HG02981 (cell line): ENCODE measurements around the gene MAML3.

Experiments used
- ATAC-seq: cut with Tn5 transposase; IDR thresholded peaks from one replicate; pipeline ENCODE4 v1.9.1; 2021; ENCODE audit warnings: mild to moderate bottlenecking, moderate library complexity; ENCODE audit not compliant: unreplicated experiment

The MAML3 gene

GRCh38 chr4:139934708-139935195 lies 219.2 kb downstream of the MAML3 start:
- ATAC-seq: no peak

DNA sequence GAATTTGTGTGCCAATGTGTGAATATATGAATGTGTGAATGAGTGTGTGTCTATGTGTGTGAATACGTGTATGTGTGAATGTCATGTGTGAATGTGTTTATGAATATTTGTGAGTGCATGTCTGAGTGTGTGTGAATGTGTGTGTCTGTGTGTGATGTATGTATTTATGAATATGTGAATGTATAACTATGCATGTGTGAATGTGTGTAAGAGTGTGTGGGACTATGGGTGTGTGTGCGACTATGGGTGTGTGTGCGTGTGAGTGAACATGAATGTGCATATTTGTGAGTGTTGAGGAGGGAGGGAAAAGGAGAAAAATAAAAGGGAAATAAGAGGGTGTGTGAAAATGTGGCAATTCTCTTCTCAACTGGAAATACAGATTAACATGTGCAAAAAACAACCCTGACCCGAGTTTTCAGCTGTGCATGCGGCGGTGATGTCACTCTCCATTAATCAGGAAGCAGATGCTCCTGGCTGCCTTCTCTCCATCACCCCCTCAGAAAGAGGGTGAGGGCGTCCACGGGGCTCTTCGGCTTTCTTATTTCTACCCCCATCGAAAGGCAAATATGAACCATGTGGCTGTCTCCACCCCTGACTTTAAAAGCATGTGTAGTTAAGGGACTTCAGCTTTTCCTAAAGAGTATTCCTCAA lies 219.8 kb downstream of the MAML3 start:
- no peak for ATAC-seq

DNA sequence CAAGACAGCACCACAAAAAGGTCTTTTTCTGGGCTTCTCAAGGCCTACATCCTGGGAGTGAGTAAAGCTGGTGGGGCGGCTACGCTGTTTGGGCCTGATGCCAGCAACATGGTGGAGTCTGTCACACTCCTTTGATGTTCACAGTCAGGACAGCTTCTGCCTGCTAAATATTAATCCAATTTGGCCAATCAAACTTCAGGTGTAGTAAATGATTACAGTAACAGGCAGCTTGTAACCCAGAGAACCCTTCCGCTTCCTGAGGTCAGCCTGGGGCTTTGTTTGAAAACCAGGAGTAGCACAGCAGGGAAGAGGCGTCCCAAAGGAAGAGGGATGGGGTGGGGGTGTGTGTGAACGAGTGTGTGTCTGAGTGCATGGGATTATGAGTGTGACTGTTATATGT lies 220.4 kb downstream of the MAML3 start:
- peak; percentile 50 for ATAC-seq

DNA sequence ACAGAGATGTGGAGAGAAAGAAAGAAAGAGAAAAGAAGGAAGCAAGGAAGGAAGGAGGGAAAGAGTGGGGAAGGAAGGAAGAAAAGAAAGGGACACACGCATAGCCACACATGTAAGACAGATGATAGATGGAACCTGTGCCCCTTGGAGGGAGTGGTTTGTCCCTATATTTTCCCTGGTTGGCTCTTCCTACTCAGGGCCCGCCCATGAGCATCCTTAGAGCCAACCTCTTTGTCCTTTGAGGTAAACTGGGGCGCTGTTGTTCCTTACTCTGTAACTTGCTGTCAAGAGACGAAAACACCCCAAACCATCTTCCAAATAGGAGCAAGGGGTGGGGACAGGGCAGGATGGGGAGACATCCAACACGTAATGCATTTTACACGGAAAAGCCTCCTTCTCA lies 220.9 kb downstream of the MAML3 start:
- no peak for ATAC-seq

DNA sequence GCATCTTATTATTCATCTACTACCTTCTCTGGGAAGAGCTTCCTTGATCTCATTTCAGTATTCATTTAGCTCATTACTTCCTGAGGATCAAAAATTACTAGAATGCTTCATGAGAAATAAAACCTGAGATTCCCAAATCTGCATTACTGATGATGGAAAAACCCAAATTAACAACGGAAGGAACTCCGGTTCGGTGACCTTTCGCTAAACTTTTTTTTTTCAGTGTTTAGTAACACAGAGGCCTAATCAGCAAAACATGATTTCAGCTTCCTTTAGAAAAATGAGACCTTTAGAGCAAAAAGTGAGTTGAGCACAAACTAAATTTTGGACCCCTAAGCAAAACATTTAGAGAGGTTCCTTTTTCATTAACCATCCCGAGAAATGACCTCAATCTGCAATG lies 229.2 kb downstream of the MAML3 start:
- no peak for ATAC-seq

GRCh38 chr4:139922406-139923024 lies 231.5 kb downstream of the MAML3 start:
- no peak for ATAC-seq

DNA sequence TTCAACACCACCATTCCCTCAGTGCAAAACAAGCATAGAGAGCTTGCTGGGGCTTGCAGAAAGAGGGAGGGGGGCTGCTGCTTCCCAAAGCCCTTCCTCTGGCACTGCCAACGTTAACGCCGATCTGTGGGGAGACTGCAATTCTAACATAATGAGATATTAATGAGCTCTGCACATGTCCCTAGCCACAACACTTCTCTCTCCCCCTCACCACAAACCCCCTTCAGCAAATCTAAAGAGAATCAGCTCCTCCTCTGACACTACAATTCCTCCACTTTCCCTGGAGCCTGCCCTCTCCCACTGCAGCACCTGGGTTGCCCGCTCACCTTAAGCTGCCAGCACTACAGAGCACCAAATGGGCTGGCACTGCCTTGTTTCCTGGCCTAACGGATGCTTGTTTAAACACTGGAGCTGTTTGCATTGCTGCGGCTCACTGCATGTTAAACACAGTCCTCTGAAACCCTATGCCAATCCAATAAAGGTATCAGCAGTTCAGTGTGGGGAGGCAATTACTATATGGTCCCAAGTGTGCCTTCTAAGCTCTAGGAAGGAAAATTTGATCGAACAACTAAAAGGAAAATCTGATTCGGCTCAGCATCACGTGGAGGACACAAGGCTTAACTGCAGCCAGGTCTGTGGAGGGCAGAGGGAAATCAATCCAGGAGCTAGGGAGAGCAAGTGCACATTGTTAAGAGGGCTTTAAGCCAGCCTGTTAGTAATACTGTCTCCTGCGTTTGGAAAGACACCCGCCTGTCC lies 232.4 kb downstream of the MAML3 start:
- ATAC-seq: no peak

GRCh38 chr4:139920486-139921002 lies 233.4 kb downstream of the MAML3 start:
- no peak for ATAC-seq

GRCh38 chr4:139919521-139919920 lies 234.5 kb downstream of the MAML3 start:
- no peak for ATAC-seq

GRCh38 chr4:139919004-139919403 lies 235.0 kb downstream of the MAML3 start:
- ATAC-seq: no peak

GRCh38 chr4:139918591-139918990 lies 235.4 kb downstream of the MAML3 start:
- ATAC-seq: no peak

- no peak for ATAC-seq
Measured at GRCh38 chr4:139917896-139918295, 236.1 kb downstream of the MAML3 start.

DNA sequence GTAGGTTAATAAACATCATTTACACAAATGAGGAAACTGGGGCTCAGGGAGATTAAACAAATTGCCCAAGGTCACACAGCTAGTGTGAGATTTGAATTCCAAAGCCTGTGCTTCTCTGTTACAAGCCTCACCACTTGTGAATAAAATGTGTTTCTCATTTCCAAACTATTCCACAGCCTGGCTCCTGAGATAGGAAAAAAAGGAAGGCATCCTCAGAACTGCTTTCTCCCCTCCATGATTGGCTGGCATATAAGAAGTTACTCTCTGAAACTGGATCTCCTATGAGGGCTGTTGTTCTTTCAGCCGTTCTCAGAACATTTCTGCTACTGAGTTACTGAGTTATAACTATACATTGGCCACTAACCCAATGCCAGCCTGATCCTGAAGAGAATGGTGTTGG lies 237.9 kb downstream of the MAML3 start:
- ATAC-seq: no peak

GRCh38 chr4:139915037-139915436 lies 238.9 kb downstream of the MAML3 start:
- no peak for ATAC-seq

DNA sequence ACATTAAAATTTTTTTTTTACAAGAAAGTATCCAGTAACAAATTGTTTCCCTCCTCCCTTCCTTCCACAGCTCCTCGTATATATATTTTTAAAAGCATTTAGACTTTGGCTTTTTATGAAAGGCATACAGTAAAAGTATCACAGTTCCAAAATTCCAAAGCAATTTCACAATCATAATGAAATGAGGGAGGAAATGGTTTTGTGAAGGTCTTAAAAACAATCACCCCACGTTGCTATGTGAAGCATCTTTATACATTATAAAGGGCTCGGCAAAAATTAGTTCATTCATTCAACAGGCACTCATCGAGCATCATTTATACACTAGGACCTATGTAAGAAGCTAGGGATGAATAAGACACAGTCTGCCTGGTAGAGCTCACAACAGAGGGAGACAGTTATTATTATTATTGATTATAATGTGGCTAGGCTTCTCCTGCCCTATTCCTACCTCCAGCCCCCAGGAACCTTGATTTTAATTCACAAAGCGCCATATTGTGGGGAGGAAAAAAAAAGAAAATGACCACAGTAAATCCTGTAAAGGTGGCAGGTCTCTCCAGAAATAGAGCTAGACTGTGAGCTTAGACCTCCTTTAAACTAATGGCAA lies 239.9 kb downstream of the MAML3 start:
- no peak for ATAC-seq

- ATAC-seq: no peak
Measured at GRCh38 chr4:139913398-139913990, 240.5 kb downstream of the MAML3 start.

DNA sequence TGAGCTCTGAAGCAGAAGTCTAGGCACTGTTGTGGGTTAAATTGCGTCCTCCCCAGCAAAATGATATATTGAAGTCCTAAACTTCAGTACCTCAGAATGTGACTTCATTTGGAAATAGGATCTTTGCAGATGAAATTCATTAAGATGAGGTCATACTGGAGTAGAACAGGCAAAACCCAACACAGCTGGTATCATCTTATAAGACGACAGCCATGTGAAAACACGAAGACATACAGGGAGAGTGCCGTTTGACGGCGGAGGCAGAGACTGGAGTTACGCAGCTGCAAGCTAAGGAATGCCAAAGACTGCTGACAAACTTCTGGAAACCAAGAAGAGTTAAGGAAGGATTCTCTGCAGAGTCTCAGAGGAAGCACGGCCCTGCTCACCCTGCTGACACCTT lies 241.5 kb downstream of the MAML3 start:
- ATAC-seq: no peak

DNA sequence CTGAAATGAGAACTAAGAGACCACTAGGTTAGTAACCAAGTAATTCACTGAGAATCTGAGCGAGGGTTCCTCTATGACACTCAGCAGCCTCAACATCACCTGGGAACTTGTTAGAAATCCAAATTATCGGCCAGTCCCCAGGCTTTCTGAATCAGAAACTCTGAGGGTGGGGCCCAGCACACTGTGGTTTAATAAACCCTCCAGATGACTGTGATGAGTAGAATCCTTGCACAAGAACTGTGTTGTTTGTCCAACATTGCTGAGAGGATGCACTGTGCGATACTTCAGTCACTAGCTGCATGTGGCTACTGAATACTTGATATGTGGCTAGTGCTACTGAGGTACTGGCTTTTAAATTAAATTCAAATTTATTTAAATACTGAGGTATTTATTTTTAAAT lies 243.9 kb downstream of the MAML3 start:
- ATAC-seq: no peak

DNA sequence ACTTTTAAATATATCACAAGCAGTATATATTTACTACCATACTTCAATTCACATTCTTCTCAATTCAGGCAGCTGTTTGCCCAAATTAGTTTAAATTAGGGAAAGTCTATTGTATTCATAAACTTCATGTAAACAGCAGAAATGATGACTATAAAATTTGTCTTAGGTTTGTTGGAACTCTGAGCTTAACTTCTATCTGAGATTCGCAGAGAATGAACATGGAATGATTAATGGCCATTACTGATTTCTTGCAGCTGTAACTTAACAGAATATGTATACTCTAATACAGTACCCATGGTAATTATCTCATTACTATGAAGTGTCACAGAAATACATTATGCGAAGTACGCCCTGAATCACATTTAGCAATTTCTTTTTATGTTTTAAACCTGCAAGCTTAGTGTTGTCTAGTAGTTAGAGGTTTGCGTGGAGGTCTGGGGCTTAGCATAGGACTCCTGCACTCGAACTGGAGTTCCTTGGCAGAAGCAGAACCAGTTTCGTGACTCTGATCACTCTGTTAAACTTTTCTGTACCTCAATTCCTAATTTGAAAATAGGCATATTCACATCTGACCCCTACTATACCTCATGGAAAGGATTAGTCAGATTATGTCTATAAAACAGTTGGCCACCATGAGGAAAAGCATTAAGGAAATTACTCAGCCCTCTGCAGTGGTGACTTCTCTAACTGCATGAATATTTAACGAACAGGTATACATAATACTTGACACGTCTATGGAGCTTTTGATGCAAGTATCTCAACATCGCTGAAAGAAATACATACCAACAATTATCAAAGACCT lies 245.1 kb downstream of the MAML3 start:
- no peak for ATAC-seq
